Activated CD4-positive, alpha-beta memory T cell treated with anti-CD3 and anti-CD28 coated beads, Interleukin-2, amount 10 ng/mL, durations not matched to agents 7 days and 5 days (primary cell): ENCODE data around the gene SCN10A. TPM values are rescaled to one million over a fixed set of nuclear protein-coding genes. Genes with fewer than 3 reads are reported as not detected.

Experiments used
- CTCF ChIA-PET: fragments of 350-600 bp; sonication (Branson Sonifier 250); formaldehyde crosslinking; loops from one replicate; lab custom pipeline; 2021; ENCODE audit warnings: antibody characterized with exemption, inconsistent platforms; lab: Charles Lee
- POLR2A ChIA-PET: fragments of 350-600 bp; sonication (Branson Sonifier 250); formaldehyde crosslinking; loops from one replicate; lab custom pipeline; 2021; ENCODE audit warnings: antibody characterized with exemption; lab: Charles Lee
- DNase-seq: peaks from one replicate; pipeline ENCODE4 v3.0.0-alpha.2; 2020
- H3K27ac Mint-ChIP-seq: one replicate; pipeline ENCODE4 v1.8.0; 2021; ENCODE audit warnings: mild to moderate bottlenecking, mixed read lengths
- H3K27me3 Mint-ChIP-seq: one replicate; pipeline ENCODE4 v1.8.0; 2021; ENCODE audit warnings: mixed read lengths
- H3K36me3 Mint-ChIP-seq: one replicate; pipeline ENCODE4 v1.8.0; 2021; ENCODE audit warnings: low read depth, mixed read lengths
- H3K4me1 Mint-ChIP-seq: one replicate; pipeline ENCODE4 v1.8.0; 2021; ENCODE audit warnings: mixed read lengths
- H3K4me3 Mint-ChIP-seq: one replicate; pipeline ENCODE4 v1.8.0; 2021; ENCODE audit warnings: mild to moderate bottlenecking, mixed read lengths
- H3K9me3 Mint-ChIP-seq: one replicate; pipeline ENCODE4 v1.8.0; 2021; ENCODE audit warnings: mixed read lengths
- total RNA-seq, 2 experiments: library from RNA; stranded (reverse); gene quantifications; one replicate each; pipeline ENCODE4 v1.2.3, GENCODE V29; 2021

SCN10A gene
- total RNA-seq, 2 experiments from 2014 or later = not detected

DNA sequence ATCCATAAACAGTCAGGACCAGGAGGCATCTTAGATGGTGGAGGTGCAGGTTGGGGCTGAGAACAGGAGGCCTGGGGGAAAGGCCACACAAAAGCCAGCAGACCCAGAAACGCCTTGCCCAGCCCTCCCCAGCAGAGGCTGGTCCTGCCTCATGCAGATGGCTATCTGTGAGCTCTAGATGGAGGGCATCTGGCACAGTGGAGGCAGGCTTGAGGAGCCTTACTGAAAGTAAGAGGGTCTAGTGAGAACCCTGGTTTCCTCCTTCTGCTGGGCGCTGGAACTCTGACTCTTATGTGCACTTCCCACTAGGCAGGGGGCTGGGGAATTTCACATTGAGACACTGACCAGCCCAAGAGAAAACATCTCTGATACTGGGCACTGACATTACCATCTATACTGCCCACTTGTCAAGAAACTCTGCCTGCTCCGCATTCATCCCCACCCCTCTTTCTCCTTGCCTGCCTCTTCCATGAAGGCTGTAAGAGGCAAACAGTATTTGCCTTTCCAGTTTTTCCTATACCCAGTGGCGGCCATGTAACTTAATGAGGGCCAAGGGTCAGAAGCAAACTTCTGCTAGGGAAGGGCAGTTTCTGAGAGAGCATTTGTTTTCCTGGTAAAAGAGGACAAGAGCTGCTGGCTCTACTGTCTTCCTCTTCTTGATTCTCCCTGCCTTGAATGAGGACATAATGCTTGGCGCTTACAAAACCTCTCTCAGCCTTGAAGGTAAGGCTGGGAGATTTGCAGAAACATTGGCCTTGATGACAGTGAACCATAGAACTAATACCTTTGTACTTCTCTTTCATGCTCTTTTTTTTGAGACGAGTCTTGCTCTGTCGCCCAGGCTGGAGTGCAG, 162.1 kb downstream of the SCN10A start:
- no peak for DNase-seq
- Mint-ChIP-seq H3K4me1 (peaks cover 2% of the 10 kb centered on the region), H3K36me3 (no peaks in the 10 kb centered on the region), H3K27me3 (peaks cover 34% of the 10 kb centered on the region), H3K4me3 (no peak overlapping the region), H3K9me3 (no peaks in the 10 kb centered on the region), H3K27ac (no peak overlapping the region)
- ChIA-PET POLR2A (no interaction called here), CTCF (interaction anchor here (0.9 to 4.1 kb wide), 2 partner anchors 8 to 133 kb away, joined by 3 to 43 read pairs; no protein-coding TSS in a partner anchor)

DNA sequence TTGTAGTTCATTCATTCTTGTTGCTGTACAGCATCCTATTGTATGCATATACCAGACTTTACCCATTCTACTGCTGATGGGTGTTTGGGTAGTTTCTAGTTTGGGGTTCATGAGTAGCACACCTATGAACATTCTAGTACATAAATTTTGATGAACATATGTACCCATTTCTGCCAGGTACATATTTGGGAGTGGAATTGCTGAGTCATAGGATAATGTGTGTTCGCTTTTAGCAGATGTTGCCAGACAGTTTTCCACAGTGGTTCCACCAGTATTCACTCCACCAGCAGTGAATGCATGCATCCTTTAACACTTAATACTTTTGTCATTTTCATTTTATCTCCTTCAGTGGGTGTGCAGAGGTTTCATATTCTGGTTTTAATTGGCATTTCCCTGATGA, 163.1 kb downstream of the SCN10A start:
- Mint-ChIP-seq H3K27ac (no peak overlapping the region), H3K4me3 (no peak overlapping the region), H3K27me3 (peaks cover 30% of the 10 kb centered on the region), H3K36me3 (no peaks in the 10 kb centered on the region), H3K9me3 (no peaks in the 10 kb centered on the region), H3K4me1 (peaks cover 7% of the 10 kb centered on the region)
- CTCF ChIA-PET = interaction anchor here (0.9 to 3.0 kb wide), 4 partner anchors 9 to 131 kb away, joined by 3 to 52 read pairs (median 7); no protein-coding TSS in a partner anchor
- POLR2A ChIA-PET = no interaction called here
- no peak for DNase-seq

DNA sequence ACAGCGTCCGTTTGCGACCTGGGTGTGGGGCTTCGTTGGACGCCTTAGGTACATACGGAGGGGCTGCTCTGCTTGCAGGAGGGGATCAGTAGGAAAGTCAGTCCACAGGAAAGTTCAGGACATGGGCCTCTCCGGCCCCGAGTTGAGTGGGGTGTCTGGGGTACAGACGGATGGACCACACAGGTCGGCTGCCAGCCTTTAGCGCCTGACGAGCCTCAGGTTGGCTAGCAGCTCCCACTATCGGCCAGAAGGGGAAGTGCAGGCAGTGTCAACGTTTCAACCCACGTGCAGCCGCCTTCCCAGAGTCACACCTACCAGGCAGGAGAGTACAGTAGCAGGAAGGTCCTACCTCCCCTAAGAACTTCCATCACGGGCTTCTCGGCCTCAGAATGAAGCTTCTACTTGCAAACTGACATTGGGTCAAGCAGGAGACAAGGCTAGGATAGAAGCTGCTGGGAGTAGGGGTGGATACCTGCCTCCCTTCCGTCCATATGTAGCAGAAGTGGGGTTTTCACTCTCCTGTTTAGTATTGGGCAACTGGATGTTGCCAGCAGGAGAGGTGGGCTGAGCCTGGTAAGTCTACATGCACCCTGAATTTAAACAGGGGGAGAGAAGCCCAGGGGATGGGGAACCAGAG, 164.7 kb downstream of the SCN10A start:
- Mint-ChIP-seq H3K4me3 (no peak overlapping the region), H3K27me3 (peaks cover 19% of the 10 kb centered on the region), H3K9me3 (no peaks in the 10 kb centered on the region)

DNA sequence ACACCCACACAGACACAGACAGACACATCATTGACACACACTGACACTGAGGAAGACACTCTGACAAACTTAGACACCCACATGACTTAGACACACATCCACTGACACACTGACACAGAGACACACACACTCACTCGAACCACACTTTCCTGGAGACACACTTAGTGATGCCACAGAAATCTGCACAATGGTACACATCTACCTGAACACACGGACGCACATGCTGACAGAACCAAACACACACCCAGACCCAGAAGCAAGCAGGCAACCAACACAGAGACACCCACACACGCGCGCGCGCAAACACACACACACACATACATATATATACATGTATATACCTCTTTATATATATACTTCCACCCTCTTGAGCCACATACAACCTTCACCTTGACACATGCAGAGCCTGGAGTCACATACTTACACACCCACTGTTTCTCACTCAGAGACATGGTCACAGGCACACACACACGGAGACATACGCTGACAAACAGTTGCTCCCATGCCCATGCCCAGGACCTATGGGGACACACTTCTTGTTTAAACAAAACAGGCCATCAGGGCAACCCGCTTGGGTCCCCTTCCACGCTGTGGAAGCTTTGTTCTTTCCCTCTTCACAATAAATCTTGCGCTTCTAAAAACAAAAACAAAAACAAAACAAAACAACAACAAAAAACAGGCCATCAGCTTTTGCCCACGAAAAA, 165.6 kb downstream of the SCN10A start:
- no peaks in the 10 kb centered on the region for H3K36me3 Mint-ChIP-seq
- H3K9me3 Mint-ChIP-seq = no peaks in the 10 kb centered on the region
- no peak overlapping the region for H3K4me3 Mint-ChIP-seq
- CTCF ChIA-PET = interaction anchor here (0.7 to 3.0 kb wide), 14 partner anchors 10 to 158 kb away, joined by 3 to 52 read pairs (median 5); partner anchors contain the start of gene EXOG
- peaks cover 15% of the 10 kb centered on the region for H3K27me3 Mint-ChIP-seq
- no peak overlapping the region for H3K27ac Mint-ChIP-seq
- no peak for DNase-seq
- peaks cover 7% of the 10 kb centered on the region for H3K4me1 Mint-ChIP-seq
- POLR2A ChIA-PET = interaction anchor here (0.7 to 1.0 kb wide), 2 partner anchors 20 to 131 kb away, joined by 3 read pairs; no protein-coding TSS in a partner anchor

More for the DNA sequence above, 164.7 kb downstream of the SCN10A start:
- Mint-ChIP-seq H3K27ac (no peak overlapping the region), H3K36me3 (no peaks in the 10 kb centered on the region), H3K4me1 (peaks cover 7% of the 10 kb centered on the region)
- DNase-seq = peak; percentile 73
- ChIA-PET CTCF (interaction anchor here (0.7 to 3.0 kb wide), 20 partner anchors 10 to 350 kb away, joined by 3 to 52 read pairs (median 4); partner anchors contain the start of gene EXOG), POLR2A (interaction anchor here (0.7 to 1.0 kb wide), 2 partner anchors 19 to 132 kb away, joined by 3 read pairs; no protein-coding TSS in a partner anchor)

DNA sequence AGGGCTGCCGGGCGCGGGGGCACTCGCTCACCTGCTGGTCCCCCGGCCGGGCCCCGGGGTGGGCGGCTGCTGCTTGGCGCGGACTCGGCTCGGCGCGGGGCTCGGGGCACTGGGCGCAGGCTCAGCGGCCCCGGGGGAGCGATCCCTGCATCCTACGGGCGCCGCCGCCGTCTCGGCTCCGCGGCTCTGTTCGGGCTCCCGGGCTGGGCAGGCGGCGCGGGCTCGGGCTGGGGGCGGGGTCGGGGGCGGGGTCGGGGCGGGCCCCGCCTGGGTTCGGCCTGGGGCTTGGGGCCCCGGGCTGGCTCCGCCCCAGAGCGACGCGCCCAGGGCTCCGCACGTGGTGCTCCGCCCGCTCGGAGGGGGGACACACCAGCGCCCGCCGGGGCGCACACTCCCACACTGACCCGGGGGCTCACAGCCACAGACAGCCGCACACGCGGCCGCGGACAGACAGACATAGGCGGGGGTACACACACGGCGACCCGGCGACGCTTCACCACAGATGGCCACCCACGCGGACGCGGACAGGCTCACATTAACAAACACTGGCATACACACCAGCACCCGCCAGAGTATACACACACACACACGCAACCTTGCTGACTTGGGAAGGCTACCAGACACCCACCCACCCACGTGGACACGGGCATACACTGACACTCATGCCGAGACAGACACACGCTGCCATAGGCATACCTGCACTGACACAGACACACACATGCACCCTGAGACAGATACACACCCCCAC, 166.3 kb downstream of the SCN10A start, which contains the start of gene SCN5A:
Gene SCN5A (minus strand): TSS at position 188 of the 748 bp plus-strand sequence. CDS start 16,380 bp downstream, outside the sequence.
- peaks cover 15% of the 10 kb centered on the region for H3K27me3 Mint-ChIP-seq
- CTCF ChIA-PET = no interaction called here

DNA sequence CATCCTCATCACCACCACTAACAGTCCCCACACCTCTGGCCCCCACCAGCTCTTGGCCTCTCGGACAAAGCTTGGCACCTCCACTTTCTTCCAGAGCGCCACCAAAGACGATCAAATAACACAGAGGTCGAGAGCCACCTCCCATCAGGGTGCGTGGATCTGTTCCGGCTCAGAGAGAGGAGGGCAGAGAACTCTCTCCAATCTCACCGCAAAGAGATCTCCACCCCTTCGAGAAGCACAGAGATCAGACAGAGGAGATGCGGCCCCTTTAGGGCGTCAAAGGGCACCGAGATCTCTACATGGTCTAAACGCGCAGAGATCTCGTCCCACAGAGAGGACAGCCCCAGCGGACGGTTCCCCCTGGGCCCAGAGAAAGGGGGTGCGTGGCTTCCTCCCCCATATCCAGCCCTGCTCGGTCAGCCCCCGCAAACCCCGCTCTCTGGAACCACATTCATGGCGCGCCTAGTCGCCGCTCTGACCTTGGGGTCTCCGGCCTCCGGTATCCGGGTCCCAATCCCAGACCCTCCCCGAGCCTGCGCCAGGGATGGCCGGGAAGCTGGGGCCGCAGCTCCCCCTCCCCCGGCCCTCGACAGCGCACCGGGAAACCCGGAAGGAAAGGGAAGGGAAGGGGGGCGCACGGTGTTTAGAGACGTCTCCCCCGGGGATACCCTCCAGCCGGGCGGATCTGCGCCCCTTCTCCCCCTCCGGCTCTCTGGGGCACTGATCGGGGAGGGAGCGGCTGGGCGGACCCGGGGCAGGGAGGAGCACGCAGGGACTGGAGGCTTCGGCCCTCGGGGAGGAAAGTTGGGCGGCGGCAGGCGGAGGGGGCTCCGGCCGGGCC, 167.1 kb downstream of the SCN10A start:
- DNase-seq = no peak
- Mint-ChIP-seq H3K27me3 (peaks cover 19% of the 10 kb centered on the region), H3K4me1 (peaks cover 7% of the 10 kb centered on the region), H3K27ac (no peak overlapping the region), H3K9me3 (no peaks in the 10 kb centered on the region), H3K4me3 (peak overlapping the region; percentile 48), H3K36me3 (no peaks in the 10 kb centered on the region)
- CTCF ChIA-PET = interaction anchor here (3.6 kb wide), 1 partner anchor 127 kb away, joined by 21 read pairs; no protein-coding TSS in a partner anchor
- POLR2A ChIA-PET = no interaction called here

More for the DNA sequence above, 166.3 kb downstream of the SCN10A start, which contains the start of gene SCN5A:
- Mint-ChIP-seq H3K36me3 (no peaks in the 10 kb centered on the region), H3K9me3 (no peaks in the 10 kb centered on the region), H3K4me1 (peaks cover 7% of the 10 kb centered on the region), H3K27ac (no peak within 1 kb of the TSS), H3K4me3 (peak within 1 kb of the TSS; percentile 48)
- POLR2A ChIA-PET = no interaction called here
- DNase-seq = peak; percentile 52

DNA sequence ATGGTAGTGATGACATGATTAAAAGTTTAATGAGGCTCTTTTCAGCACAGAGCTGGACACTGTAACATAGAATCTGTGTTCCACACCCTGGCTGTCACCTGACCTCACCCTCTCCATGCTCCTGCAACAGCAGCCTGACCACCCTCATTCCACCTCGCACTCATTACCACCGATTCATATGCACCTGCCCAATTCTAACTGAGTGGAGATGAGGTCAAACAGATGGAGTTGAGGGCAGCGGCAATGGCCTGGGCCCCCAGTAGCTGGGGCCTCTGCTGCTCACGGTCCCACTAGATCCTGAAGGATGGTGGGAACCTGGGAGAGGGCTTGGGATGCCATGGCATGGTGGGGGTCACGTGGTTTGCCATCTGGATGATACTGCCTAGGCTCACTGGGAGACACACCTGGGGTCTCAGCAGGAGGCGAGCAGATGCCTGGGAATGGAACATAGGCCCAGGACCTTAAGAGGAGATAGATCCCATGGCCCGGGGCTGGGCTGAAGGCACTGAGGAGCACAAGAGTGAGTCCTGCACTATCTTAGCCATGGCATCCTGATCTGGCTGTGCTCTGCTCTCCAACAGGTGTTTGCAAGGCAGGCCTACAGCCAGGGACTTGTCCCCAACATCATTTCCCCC, 167.9 kb downstream of the SCN10A start:
- H3K9me3 Mint-ChIP-seq = no peaks in the 10 kb centered on the region
- CTCF ChIA-PET = interaction anchor here (1.7 to 3.6 kb wide), 3 partner anchors 14 to 352 kb away, joined by 4 to 21 read pairs (median 9); no protein-coding TSS in a partner anchor
- no peak for DNase-seq
- peaks cover 7% of the 10 kb centered on the region for H3K4me1 Mint-ChIP-seq
- peaks cover 14% of the 10 kb centered on the region for H3K27me3 Mint-ChIP-seq
- no peak overlapping the region for H3K27ac Mint-ChIP-seq
- peak overlapping the region; percentile 48 for H3K4me3 Mint-ChIP-seq
- POLR2A ChIA-PET = no interaction called here
- H3K36me3 Mint-ChIP-seq = no peaks in the 10 kb centered on the region

DNA sequence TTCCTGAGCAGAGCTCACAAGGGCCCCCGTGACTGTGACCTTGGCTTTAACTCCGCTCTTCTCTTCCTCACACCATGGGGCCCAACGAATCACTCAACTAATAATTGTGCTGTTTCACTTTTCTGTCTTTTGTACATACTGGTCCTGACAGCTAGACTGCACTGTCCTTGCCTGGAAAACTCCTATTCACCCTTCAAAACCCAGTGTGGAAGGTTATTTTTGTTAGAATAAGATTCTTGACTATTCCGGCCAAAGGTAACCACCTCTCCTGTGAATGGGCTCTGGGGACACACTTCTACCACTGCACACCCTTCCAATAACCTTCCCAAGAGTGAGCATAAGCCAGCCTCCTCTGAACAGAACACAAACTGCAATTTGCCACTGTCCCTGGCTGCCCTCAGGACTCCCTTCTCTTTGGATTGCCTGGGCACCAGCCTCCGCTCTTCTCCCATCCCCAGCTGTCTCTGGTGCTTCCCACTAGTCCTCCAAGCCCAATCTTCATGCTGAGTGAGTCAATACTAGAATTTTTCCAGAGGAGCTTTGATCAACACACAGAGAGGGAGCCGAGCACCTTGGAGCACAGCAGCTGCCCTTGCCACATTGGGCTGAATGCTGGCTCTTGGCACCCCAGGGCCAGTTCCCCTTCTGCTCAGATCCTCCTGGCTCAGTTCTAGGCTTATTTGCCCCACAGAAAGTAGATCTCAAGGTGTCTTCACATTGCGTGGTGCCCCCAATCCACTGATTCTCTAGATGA, 168.6 kb downstream of the SCN10A start:
- Mint-ChIP-seq H3K9me3 (no peaks in the 10 kb centered on the region), H3K4me1 (peaks cover 7% of the 10 kb centered on the region), H3K36me3 (no peaks in the 10 kb centered on the region), H3K27me3 (peaks cover 9% of the 10 kb centered on the region), H3K4me3 (no peak overlapping the region), H3K27ac (no peak overlapping the region)
- no peak for DNase-seq
- POLR2A ChIA-PET = no interaction called here
- CTCF ChIA-PET = interaction anchor here (0.6 to 3.6 kb wide), 14 partner anchors 8 to 644 kb away, joined by 3 to 21 read pairs (median 4); partner anchors contain the start of gene EXOG
